ENCODE measurements around the gene NUDT5. TPM values are rescaled to one million over a fixed set of nuclear protein-coding genes. Genes with fewer than 3 reads are reported as not detected.

NUDT5 gene
- total RNA-seq, 1 experiment from 2014 or later, result 83.8 TPM

DNA sequence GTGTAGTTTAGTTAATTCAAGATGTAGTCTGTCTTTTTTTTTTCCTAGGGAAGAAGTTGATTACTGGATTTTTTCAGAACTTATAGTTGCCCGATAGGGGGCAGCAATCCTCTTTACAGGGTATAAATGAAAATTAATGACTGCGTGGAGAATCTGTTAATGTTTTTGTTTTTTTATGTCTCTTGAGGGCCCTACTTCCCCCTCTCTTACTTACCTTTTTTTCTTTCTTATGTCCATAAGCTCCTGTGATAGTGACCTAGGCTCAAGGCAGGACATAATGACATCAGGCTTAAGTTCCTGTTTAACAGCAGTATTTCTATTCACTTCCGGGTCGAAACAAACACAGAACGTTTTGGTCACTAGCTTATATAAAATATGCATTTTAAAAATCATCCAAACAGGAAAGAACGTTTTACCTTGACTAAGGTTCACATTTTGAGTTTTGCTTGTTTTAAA, 19.1 kb upstream of the NUDT5 start:
- BruUV-seq (replicated peaks), result no TSS peak
- H3K36me3 Mint-ChIP-seq (ENCODE audit: insufficient read depth, unreplicated experiment), result peaks cover 48% of the 10 kb centered on the region
- intact Hi-C loops (cut with micrococcal nuclease; ENCODE audit: unreplicated experiment), result no loop called here
- DNase-seq, result peak; percentile 50
- H3K27me3 Mint-ChIP-seq (ENCODE audit: unreplicated experiment), result no peaks in the 10 kb centered on the region
- no peaks in the 10 kb centered on the region for H3K4me1 Mint-ChIP-seq (ENCODE audit: low read depth, unreplicated experiment)
- CTCF ChIA-PET, result interaction anchor here (0.5 kb wide), 1 partner anchor 16 kb away, joined by 3 read pairs; no protein-coding TSS in a partner anchor
- H3K4me3 Mint-ChIP-seq (ENCODE audit: low read depth, unreplicated experiment), result no peak overlapping the region
- no peak overlapping the region for H3K27ac Mint-ChIP-seq (ENCODE audit: unreplicated experiment)
- H3K9me3 Mint-ChIP-seq (ENCODE audit: low read depth, unreplicated experiment), result no peaks in the 10 kb centered on the region
- TF ChIP-seq, protein P1, sequence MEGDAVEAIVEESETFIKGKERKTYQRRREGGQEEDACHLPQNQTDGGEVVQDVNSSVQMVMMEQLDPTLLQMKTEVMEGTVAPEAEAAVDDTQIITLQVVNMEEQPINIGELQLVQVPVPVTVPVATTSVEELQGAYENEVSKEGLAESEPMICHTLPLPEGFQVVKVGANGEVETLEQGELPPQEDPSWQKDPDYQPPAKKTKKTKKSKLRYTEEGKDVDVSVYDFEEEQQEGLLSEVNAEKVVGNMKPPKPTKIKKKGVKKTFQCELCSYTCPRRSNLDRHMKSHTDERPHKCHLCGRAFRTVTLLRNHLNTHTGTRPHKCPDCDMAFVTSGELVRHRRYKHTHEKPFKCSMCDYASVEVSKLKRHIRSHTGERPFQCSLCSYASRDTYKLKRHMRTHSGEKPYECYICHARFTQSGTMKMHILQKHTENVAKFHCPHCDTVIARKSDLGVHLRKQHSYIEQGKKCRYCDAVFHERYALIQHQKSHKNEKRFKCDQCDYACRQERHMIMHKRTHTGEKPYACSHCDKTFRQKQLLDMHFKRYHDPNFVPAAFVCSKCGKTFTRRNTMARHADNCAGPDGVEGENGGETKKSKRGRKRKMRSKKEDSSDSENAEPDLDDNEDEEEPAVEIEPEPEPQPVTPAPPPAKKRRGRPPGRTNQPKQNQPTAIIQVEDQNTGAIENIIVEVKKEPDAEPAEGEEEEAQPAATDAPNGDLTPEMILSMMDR (IDR thresholded peaks at IDR 0.05; ENCODE audit: unreplicated experiment), result peak; percentile 66

DNA sequence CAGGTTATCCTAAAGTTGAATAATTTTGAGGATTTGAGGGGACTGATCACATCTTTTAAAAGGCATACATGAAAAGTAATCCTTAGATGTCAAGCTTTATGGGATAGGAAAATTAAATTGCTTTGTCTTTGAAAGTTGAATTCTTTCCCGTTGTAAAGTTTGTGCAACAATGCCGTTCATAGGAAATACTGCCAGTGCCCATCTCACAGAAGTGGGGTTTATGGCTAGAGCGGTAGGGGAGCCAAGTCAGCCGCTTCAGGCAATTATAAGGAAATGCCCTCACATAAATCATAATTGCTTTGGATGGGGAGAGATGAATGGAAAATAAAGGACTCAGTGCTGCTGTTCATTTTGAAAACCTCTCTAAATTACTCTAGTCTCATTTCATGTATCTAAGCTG, 18.4 kb upstream of the NUDT5 start:
- peaks cover 1% of the 10 kb centered on the region for H3K9me3 Mint-ChIP-seq (ENCODE audit: low read depth, unreplicated experiment)
- intact Hi-C loops (cut with micrococcal nuclease; ENCODE audit: unreplicated experiment), result no loop called here
- H3K4me1 Mint-ChIP-seq (ENCODE audit: low read depth, unreplicated experiment), result peaks cover 2% of the 10 kb centered on the region
- peaks cover 41% of the 10 kb centered on the region for H3K36me3 Mint-ChIP-seq (ENCODE audit: insufficient read depth, unreplicated experiment)
- no peak overlapping the region for H3K4me3 Mint-ChIP-seq (ENCODE audit: low read depth, unreplicated experiment)
- BruUV-seq (replicated peaks), result no TSS peak
- TF ChIP-seq, protein P1 (IDR thresholded peaks at IDR 0.05; ENCODE audit: unreplicated experiment), result no peak
- no peak for DNase-seq
- no peak overlapping the region for H3K27ac Mint-ChIP-seq (ENCODE audit: unreplicated experiment)
- CTCF ChIA-PET, result no interaction called here
- H3K27me3 Mint-ChIP-seq (ENCODE audit: unreplicated experiment), result no peaks in the 10 kb centered on the region

DNA sequence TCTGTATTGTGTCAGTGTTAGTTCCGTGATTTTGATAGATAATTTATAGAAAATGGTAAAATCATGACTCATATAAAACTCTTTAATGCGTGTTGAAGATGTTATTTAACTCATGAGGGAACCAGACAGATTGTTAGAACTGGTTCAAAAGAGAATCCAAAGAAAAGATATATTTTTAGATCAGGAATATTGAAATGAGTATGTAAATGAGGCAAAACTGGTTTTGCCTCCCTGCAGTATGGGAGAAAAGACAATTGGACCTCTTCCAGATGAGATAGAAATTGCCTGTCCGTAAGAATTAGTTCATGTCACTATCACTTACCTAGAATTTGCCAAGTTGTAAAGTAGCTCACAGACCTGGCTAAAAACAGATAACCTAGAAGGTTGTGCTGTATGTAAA, 17.9 kb upstream of the NUDT5 start:
- BruUV-seq (replicated peaks), result no TSS peak
- DNase-seq, result no peak
- TF ChIP-seq, protein P1 (IDR thresholded peaks at IDR 0.05; ENCODE audit: unreplicated experiment), result no peak
- no peaks in the 10 kb centered on the region for H3K27me3 Mint-ChIP-seq (ENCODE audit: unreplicated experiment)
- H3K36me3 Mint-ChIP-seq (ENCODE audit: insufficient read depth, unreplicated experiment), result peaks cover 37% of the 10 kb centered on the region
- no peak overlapping the region for H3K27ac Mint-ChIP-seq (ENCODE audit: unreplicated experiment)
- CTCF ChIA-PET, result no interaction called here
- intact Hi-C loops (cut with micrococcal nuclease; ENCODE audit: unreplicated experiment), result no loop called here
- peaks cover 6% of the 10 kb centered on the region for H3K4me1 Mint-ChIP-seq (ENCODE audit: low read depth, unreplicated experiment)
- H3K4me3 Mint-ChIP-seq (ENCODE audit: low read depth, unreplicated experiment), result no peak overlapping the region
- H3K9me3 Mint-ChIP-seq (ENCODE audit: low read depth, unreplicated experiment), result peaks cover 4% of the 10 kb centered on the region

DNA sequence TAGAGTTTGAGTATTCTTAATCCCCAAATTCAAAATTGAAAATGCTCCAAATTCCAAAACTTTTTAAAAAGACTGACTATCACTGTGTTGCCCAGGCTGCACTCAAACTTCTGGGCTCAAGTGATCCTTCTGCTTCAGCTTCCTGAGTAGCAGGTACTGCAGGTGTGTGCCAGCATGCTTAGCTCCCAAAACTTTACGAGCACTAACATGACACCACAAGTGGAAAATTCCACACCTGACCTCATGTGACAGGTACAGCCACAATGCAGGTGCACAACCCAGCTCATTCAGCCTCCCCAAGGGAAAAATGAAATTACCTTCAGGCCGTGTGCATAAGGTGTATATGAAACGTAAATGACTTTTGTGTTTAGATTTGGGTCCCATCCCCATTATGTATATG, 16.8 kb upstream of the NUDT5 start:
- no TSS peak for BruUV-seq (replicated peaks)
- H3K9me3 Mint-ChIP-seq (ENCODE audit: low read depth, unreplicated experiment), result peaks cover 4% of the 10 kb centered on the region
- no peak for DNase-seq
- H3K27me3 Mint-ChIP-seq (ENCODE audit: unreplicated experiment), result no peaks in the 10 kb centered on the region
- no peak overlapping the region for H3K4me3 Mint-ChIP-seq (ENCODE audit: low read depth, unreplicated experiment)
- CTCF ChIA-PET, result no interaction called here
- intact Hi-C loops (cut with micrococcal nuclease; ENCODE audit: unreplicated experiment), result no loop called here
- H3K36me3 Mint-ChIP-seq (ENCODE audit: insufficient read depth, unreplicated experiment), result peaks cover 29% of the 10 kb centered on the region
- no peak overlapping the region for H3K27ac Mint-ChIP-seq (ENCODE audit: unreplicated experiment)
- TF ChIP-seq, protein P1 (IDR thresholded peaks at IDR 0.05; ENCODE audit: unreplicated experiment), result no peak
- H3K4me1 Mint-ChIP-seq (ENCODE audit: low read depth, unreplicated experiment), result peaks cover 6% of the 10 kb centered on the region

All from Calu3 (cell line).